Fibroblast of mammary gland (primary cell): Measurements from ENCODE around the gene RAI14.

Experiments
- DNase-seq: peaks from one replicate; pipeline ENCODE4 v3.0.0-alpha.2; 2010; ENCODE audit warnings: low read depth
- H3K4me3 ChIP-seq: 2 replicates; pipeline ENCODE4 v1.5.1; 2011; ENCODE audit warnings: low read depth, mild to moderate bottlenecking, low read length, moderate library complexity; ENCODE audit not compliant: control insufficient read depth
- TF ChIP-seq, protein P1 (sequence below): conservative IDR thresholded peaks from 2 replicates; pipeline ENCODE4 v1.5.1; 2011; ENCODE audit warnings: low read depth, low read length, inconsistent platforms; ENCODE audit not compliant: control insufficient read depth, insufficient read depth

The RAI14 gene

DNA sequence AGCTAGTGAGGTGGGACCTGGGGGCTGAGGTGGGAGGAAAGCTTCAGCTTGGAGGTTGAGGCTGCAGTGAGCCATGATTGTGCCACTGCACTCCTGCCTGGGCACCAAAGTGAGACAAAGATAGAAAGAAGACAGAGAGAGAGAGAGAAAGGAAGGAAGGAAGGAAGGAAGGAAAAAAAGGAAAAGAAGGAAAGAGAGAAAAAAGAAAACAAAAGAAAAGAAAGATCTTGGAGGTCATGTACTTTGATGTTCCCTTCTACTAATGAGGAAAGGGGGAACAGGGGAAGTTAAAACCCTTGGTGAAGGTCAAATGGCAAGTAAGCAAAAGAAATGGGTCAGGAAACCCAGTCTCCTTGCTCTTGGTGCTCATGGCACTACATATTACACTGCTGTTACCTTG lies 2.4 kb upstream of the RAI14 start:
- TF ChIP-seq, protein P1, sequence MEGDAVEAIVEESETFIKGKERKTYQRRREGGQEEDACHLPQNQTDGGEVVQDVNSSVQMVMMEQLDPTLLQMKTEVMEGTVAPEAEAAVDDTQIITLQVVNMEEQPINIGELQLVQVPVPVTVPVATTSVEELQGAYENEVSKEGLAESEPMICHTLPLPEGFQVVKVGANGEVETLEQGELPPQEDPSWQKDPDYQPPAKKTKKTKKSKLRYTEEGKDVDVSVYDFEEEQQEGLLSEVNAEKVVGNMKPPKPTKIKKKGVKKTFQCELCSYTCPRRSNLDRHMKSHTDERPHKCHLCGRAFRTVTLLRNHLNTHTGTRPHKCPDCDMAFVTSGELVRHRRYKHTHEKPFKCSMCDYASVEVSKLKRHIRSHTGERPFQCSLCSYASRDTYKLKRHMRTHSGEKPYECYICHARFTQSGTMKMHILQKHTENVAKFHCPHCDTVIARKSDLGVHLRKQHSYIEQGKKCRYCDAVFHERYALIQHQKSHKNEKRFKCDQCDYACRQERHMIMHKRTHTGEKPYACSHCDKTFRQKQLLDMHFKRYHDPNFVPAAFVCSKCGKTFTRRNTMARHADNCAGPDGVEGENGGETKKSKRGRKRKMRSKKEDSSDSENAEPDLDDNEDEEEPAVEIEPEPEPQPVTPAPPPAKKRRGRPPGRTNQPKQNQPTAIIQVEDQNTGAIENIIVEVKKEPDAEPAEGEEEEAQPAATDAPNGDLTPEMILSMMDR: no peak
- no peak overlapping the region for H3K4me3 ChIP-seq
- no peak for DNase-seq

DNA sequence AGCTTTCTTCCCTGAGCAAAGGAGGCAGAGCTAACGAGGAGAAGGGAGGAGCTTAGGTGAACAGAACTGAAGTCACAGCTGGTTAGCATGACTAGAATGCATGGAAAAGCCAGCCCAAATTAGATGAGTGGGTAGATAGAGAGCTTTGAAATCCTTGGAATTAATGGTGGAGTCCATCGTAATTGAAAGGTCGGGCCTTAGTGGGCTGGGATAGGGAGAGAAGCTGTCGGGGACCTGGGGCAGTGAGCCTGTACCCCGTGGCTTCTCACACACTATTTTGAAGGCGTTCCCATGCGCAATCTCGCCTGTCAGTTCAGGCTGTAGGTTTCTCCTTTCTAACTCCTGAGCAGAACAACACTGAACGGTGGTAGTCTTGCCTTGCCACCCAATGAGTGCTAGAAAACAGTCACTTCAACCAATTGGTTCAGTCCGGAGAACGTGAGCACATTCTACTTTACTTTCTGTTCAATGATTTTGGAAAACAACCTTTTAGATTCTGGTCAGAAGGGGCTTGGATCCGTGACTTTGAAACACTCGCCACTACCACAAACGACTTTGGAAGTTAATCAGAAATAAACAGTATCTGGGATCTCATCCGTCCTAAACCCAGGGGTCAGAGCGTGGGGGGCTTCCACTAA lies 655 bp upstream of the RAI14 start:
- DNase-seq: peak; percentile 76
- TF ChIP-seq, protein P1: no peak
- H3K4me3 ChIP-seq: peak overlapping the region; percentile 79

DNA sequence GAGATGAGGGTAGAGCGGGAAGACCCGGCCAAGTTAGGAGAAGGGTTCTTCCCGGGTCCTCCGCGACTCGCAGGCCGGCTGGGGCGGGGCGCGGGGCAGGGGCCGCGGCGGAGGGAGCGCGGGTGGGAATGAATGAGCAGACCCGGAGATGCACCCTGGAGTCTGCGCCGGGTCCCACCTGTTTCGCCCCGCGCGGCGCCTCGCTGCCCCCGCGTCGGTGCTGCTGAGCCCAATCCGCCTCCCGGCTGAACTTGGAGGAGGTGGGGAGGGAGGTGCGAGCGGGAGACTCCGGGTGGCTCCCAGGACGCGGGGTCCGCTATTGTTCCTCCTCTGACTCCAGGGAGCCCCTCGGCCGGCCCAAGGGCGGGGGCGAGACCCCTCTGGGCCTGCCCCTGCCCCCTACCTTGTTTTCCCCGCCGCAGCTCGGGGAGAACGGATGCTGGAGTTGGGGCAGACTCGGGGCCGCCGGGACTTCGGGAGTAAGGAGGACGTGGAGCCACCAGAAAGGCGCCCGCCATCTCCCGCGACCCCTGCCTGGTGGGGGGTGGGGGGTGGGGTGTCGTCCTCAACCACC lies 659 bp downstream of the RAI14 start:
- no peak for DNase-seq
- peak overlapping the region; percentile 79 for H3K4me3 ChIP-seq
- TF ChIP-seq, protein P1: no peak

DNA sequence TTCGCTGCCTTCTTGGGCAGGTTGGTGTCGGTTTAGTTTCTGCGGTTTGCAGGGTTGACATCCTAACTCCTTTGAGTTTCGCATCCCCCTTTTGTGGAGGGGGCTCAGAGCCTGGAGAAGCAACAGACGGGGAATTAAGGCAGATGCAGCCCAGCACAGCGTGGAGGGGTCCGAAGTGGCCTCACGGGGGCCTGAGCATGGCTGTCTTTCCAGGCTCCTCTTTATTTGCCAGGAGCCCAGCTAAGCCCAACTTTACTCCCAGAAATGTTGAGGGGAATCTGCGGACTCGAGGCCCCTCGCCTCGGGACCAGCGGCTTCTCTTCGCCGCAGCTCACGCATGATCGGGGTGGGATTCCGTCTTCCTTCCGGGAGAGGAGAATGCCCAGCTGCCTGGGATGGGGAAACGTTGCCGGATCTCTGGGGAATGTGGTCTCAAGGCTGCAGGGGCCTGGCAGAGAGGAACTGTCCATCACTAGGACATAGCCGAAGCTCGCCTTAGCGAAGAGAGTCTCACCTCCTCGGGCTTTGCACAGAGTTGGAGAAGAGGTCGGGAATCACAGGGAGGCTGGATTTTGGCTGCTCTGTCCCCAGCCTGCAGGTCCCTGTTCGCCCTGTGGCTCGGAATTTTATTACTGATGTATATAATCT lies 1.3 kb downstream of the RAI14 start:
- TF ChIP-seq, protein P1: no peak
- H3K4me3 ChIP-seq: peak overlapping the region; percentile 79
- DNase-seq: peak; percentile 51

DNA sequence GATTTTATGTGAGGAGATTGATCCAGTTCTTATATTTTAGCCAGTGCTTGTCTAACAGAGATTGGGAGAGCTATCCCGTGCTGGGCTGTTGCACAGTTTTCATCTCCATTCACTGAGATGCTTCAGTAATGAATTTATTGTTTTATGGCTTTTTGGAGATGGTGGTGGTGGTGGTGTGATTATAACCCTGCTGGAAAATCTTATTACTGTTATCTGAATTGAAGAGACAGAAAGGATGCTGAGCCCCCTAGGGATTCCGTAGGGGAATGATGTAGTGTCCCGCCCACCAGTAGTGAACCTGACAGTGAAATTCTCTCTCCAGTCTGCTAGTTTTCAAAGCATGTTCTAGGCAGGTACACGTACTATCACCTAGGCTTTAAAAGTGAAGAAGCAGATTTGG lies 1.9 kb downstream of the RAI14 start:
- H3K4me3 ChIP-seq: peak overlapping the region; percentile 79
- TF ChIP-seq, protein P1: peak; percentile 23
- peak; percentile 60 for DNase-seq

DNA sequence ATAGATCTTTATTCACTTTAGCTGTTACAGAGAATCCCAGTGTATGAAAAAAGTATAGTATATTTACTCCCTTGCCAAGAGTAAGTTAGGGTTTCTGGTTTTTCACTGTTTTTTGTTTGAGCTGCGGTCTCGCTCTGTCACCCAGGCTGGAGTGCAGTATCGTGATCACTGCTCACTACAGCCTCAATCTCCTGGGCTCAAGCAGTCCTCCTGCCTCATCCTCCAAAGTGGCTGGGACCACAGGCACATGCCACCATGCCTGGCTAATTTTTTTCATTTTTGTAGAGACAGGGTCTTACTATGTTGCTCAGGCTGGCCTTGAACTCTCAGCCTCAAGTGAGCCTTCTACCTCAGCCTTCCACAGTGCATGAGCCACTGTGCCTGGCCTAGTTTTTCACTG lies 3.0 kb downstream of the RAI14 start:
- no peak for DNase-seq
- TF ChIP-seq, protein P1: no peak
- H3K4me3 ChIP-seq: no peak overlapping the region
